PFSK-1 (cell line): Measurements from ENCODE around the gene LINGO4.

Experiments
- POLR2AphosphoS5 ChIP-seq: IDR thresholded peaks from 2 replicates; pipeline ENCODE4 v1.6.1; 2012; ENCODE audit warnings: low read depth, mild to moderate bottlenecking, control low read depth, low read length, moderate library complexity
- TF ChIP-seq, protein P1 (sequence below), 2 experiments: IDR thresholded peaks; 2 replicates each; pipeline versions ENCODE4 v1.6.1 to v1.8.0; 2011 to 2012; ENCODE audit warnings: low read depth in 2 of 2, low read length in 2 of 2, control low read depth in 1 of 2, inconsistent platforms in 1 of 2, mild to moderate bottlenecking in 1 of 2, moderate library complexity in 1 of 2; ENCODE audit not compliant: insufficient read depth in 1 of 2

DNA sequence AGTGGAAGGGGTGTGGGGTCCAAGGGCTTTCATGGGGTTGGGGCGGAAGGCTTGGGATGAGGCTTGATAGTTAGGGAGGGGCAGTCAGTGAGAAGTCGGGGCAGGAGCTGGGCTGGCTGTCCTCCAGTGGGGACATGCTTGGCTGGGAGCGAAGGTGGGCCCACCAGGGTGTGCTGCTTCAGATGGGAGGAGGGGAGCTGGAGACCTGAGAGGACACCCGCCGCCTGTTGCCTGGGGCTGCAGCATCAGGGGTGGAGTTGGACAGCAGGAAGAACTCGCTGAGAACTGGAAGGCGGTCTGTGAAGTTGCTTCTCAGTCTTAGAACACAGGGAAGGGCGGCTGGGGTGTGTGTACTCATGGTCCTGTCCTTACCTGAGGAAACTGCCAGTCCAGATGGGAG, 46.7 kb upstream of the LINGO4 start:
- TF ChIP-seq POLR2AphosphoS5: no peak
- TF ChIP-seq, protein P1, sequence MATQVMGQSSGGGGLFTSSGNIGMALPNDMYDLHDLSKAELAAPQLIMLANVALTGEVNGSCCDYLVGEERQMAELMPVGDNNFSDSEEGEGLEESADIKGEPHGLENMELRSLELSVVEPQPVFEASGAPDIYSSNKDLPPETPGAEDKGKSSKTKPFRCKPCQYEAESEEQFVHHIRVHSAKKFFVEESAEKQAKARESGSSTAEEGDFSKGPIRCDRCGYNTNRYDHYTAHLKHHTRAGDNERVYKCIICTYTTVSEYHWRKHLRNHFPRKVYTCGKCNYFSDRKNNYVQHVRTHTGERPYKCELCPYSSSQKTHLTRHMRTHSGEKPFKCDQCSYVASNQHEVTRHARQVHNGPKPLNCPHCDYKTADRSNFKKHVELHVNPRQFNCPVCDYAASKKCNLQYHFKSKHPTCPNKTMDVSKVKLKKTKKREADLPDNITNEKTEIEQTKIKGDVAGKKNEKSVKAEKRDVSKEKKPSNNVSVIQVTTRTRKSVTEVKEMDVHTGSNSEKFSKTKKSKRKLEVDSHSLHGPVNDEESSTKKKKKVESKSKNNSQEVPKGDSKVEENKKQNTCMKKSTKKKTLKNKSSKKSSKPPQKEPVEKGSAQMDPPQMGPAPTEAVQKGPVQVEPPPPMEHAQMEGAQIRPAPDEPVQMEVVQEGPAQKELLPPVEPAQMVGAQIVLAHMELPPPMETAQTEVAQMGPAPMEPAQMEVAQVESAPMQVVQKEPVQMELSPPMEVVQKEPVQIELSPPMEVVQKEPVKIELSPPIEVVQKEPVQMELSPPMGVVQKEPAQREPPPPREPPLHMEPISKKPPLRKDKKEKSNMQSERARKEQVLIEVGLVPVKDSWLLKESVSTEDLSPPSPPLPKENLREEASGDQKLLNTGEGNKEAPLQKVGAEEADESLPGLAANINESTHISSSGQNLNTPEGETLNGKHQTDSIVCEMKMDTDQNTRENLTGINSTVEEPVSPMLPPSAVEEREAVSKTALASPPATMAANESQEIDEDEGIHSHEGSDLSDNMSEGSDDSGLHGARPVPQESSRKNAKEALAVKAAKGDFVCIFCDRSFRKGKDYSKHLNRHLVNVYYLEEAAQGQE (IDR thresholded peaks at IDR 0.05; ENCODE audit: insufficient read depth in 1 of 2, low read depth in 2 of 2, low read length in 2 of 2): no peak
